HEK293 (cell line): ENCODE measurements around the gene DCPS.
A peak's percentile ranks its signal among the peaks of the same experiment; 100 is the strongest.
"Not testable (repeated sequence)": the region's sequence is repeated elsewhere in the genome, so short reads cannot be mapped to it uniquely, and the experiment has no call there.

ENCODE experiments used
- CTCF ChIP-seq: fragments of 450-650 bp; formaldehyde crosslinking; IDR thresholded peaks from 2 replicates; pipeline ENCODE4 v1.5.1; 2016; ENCODE audit warnings: missing biosample characterization, missing genetic modification characterization
- ZNF280C ChIP-seq: fragments of 450-650 bp; formaldehyde crosslinking; IDR thresholded peaks from 2 replicates; pipeline ENCODE4 v1.5.1; 2016; ENCODE audit warnings: missing biosample characterization, missing genetic modification characterization
- ZNF670 ChIP-seq: fragments of 450-650 bp; formaldehyde crosslinking; IDR thresholded peaks from 2 replicates; pipeline ENCODE4 v1.5.1; 2016; ENCODE audit warnings: missing biosample characterization, missing genetic modification characterization, low read depth

- TF ChIP-seq ZNF670, ZNF280C (tag by site-specific recombination): not testable (repeated sequence)
- 0 out of 2 replicates have a peak, but pooled peaks have one; percentile 17 for TF ChIP-seq CTCF (tag by site-specific recombination)
Measured at GRCh38 chr11:126366823-126367654, 63.2 kb downstream of the DCPS start.
